ENCODE measurements around the gene PSMC2. TPM values are rescaled to one million over a fixed set of nuclear protein-coding genes. Genes with fewer than 3 reads are reported as not detected.

The PSMC2 gene
- total RNA-seq, 1 experiment from 2014 or later, result 237 TPM

DNA sequence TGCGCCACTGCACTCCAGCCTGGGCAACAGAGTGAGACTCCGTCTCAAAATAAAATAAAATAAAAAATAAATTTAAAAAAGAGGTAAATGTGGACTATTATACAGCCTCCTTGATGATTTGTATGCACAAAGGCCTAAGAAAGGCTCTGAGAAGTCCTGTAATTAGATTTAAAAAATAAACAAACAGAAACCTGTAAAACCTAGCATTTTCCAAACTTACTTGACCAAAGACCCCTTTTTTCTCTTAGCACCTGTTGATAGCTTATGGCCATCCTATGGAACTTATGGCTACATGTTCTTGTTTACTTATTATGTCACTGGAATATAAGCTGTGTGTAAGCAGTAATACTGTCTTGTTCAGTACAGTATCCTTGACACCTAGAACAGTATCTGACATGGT, 8.6 kb upstream of the PSMC2 start:
- no peaks in the 10 kb centered on the region for H3F3A ChIP-seq (ENCODE audit: low read length, unreplicated experiment)
- peaks cover 13% of the 10 kb centered on the region; the same call in 1 of the 2 replicates for H4K20me1 ChIP-seq (ENCODE audit: low read length)
- no peak overlapping the region for H3K9ac ChIP-seq (ENCODE audit: low read length)
- intact Hi-C loops (cut with micrococcal nuclease), result no loop called here
- no peaks in the 10 kb centered on the region for H3K9me3 ChIP-seq (ENCODE audit: low read length)
- no peak for DNase-seq
- H3K27me3 ChIP-seq (ENCODE audit: low read length), result no peaks in the 10 kb centered on the region
- TF ChIP-seq, protein P1, sequence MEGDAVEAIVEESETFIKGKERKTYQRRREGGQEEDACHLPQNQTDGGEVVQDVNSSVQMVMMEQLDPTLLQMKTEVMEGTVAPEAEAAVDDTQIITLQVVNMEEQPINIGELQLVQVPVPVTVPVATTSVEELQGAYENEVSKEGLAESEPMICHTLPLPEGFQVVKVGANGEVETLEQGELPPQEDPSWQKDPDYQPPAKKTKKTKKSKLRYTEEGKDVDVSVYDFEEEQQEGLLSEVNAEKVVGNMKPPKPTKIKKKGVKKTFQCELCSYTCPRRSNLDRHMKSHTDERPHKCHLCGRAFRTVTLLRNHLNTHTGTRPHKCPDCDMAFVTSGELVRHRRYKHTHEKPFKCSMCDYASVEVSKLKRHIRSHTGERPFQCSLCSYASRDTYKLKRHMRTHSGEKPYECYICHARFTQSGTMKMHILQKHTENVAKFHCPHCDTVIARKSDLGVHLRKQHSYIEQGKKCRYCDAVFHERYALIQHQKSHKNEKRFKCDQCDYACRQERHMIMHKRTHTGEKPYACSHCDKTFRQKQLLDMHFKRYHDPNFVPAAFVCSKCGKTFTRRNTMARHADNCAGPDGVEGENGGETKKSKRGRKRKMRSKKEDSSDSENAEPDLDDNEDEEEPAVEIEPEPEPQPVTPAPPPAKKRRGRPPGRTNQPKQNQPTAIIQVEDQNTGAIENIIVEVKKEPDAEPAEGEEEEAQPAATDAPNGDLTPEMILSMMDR (conservative IDR thresholded peaks at IDR 0.05; ENCODE audit: low read depth, low read length), result no peak
- POLR2A ChIA-PET (ENCODE audit: unreplicated experiment), result no interaction called here
- BruUV-seq (replicated peaks), result no TSS peak
- H3K4me3 ChIP-seq (ENCODE audit: low read length), result no peak overlapping the region
- H3K27ac ChIP-seq (ENCODE audit: low read length), result no peak overlapping the region
- H3K9me2 ChIP-seq (replicated peaks; ENCODE audit: low read length), result no peaks in the 10 kb centered on the region
- ATAC-seq, result no peak
- peaks cover 37% of the 10 kb centered on the region for H3K36me3 ChIP-seq (ENCODE audit: low read depth, low read length)
- CTCF ChIA-PET, result no interaction called here
- H3K4me1 ChIP-seq (ENCODE audit: insufficient read depth, low read length), result 0 out of 2 replicates have a peak, but pooled peaks cover 5% of the 10 kb centered on the region
- H3K79me2 ChIP-seq (ENCODE audit: low read length), result peaks cover 68% of the 10 kb centered on the region
- no peak overlapping the region for H2AFZ ChIP-seq (ENCODE audit: low read length)
- H3K4me2 ChIP-seq (ENCODE audit: low read length), result no peak overlapping the region

DNA sequence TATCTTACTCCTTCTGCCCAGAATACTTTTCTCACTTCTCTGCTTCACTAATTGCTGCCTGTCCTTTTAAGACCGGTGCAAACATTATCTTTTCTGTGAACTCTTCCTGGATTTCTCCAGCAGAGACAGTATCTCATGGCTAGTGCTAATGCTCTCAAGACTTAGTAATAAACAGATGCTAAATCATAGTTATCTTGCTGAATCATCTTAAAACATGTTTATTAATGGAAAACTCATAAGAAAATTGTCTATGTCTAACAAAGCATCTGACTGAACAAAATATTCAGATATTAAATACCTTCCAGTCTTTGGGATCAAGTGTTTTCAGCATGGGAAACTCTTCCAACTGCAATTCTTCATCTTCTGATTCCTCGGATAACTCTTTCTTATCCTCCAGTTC, 6.0 kb upstream of the PSMC2 start:
- DNase-seq (no peak), ATAC-seq (no peak)
- Histone ChIP-seq H3K79me2 (ENCODE audit: low read length) (peaks cover 78% of the 10 kb centered on the region), H3K9me2 (replicated peaks; ENCODE audit: low read length) (no peaks in the 10 kb centered on the region), H2AFZ (ENCODE audit: low read length) (no peak overlapping the region), H3K4me1 (ENCODE audit: insufficient read depth, low read length) (0 out of 2 replicates have a peak, but pooled peaks cover 5% of the 10 kb centered on the region), H3K4me2 (ENCODE audit: low read length) (0 out of 2 replicates have a peak overlapping the region, but pooled peaks have one; percentile 12), H4K20me1 (ENCODE audit: low read length) (peaks cover 13% of the 10 kb centered on the region; the same call in 1 of the 2 replicates), H3K27ac (ENCODE audit: low read length) (no peak overlapping the region), H3K4me3 (ENCODE audit: low read length) (no peak overlapping the region), H3K9me3 (ENCODE audit: low read length) (no peaks in the 10 kb centered on the region), H3K27me3 (ENCODE audit: low read length) (no peaks in the 10 kb centered on the region), H3K36me3 (ENCODE audit: low read depth, low read length) (peaks cover 35% of the 10 kb centered on the region), H3F3A (ENCODE audit: low read length, unreplicated experiment) (no peaks in the 10 kb centered on the region), H3K9ac (ENCODE audit: low read length) (no peak overlapping the region)
- no TSS peak for BruUV-seq (replicated peaks)
- ChIA-PET CTCF (no interaction called here), POLR2A (ENCODE audit: unreplicated experiment) (no interaction called here)
- intact Hi-C loops (cut with micrococcal nuclease), result loop anchor here (10.0 kb wide), 1 partner anchor 197 kb away; the partner anchor contains the start of gene NAPEPLD
- TF ChIP-seq, protein P1 (conservative IDR thresholded peaks at IDR 0.05; ENCODE audit: low read depth, low read length), result no peak
- TF ChIP-seq EZH2 (IDR thresholded peaks at IDR 0.05; ENCODE audit: low read length, unreplicated experiment) (no peak), EZH2phosphoT487 (IDR thresholded peaks at IDR 0.05; ENCODE audit: borderline replicate concordance, low read length) (no peak)

DNA sequence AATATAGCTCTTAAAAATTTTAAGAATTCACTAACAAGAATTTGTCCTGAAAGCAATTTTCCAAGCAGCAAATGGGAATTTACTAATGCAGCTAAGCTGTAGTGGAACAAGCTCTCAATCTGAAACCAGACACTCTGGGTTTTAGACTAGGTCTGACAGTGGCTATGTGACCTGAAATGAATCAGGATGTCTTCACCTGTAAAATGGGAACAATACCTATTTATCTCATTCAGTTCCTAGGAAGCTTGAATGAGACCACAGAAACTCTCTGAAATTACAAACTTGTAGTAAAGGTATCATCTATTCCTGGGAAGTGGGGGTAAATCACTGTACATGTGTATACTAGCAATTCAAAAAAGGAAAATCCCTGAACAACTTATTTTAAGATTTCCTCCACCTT, 4.1 kb upstream of the PSMC2 start:
- Histone ChIP-seq H3K9ac (ENCODE audit: low read length) (peak overlapping the region; percentile 97), H3K4me2 (ENCODE audit: low read length) (peak overlapping the region; percentile 88), H3K36me3 (ENCODE audit: low read depth, low read length) (peaks cover 21% of the 10 kb centered on the region; the same call in 1 of the 2 replicates), H3K27ac (ENCODE audit: low read length) (no peak overlapping the region; the same call in 1 of the 2 replicates), H3K9me2 (replicated peaks; ENCODE audit: low read length) (no peaks in the 10 kb centered on the region), H3F3A (ENCODE audit: low read length, unreplicated experiment) (no peaks in the 10 kb centered on the region), H4K20me1 (ENCODE audit: low read length) (peaks cover 13% of the 10 kb centered on the region; the same call in 1 of the 2 replicates), H3K27me3 (ENCODE audit: low read length) (no peaks in the 10 kb centered on the region), H3K9me3 (ENCODE audit: low read length) (no peaks in the 10 kb centered on the region), H2AFZ (ENCODE audit: low read length) (no peak overlapping the region), H3K4me1 (ENCODE audit: insufficient read depth, low read length) (peaks cover 12% of the 10 kb centered on the region), H3K79me2 (ENCODE audit: low read length) (peaks cover 81% of the 10 kb centered on the region), H3K4me3 (ENCODE audit: low read length) (peak overlapping the region; percentile 88)
- ChIA-PET CTCF (no interaction called here), POLR2A (ENCODE audit: unreplicated experiment) (no interaction called here)
- intact Hi-C loops (cut with micrococcal nuclease), result loop anchor here (10.0 kb wide), 1 partner anchor 199 kb away; the partner anchor contains the start of gene NAPEPLD
- ATAC-seq, result no peak
- TF ChIP-seq EZH2phosphoT487 (IDR thresholded peaks at IDR 0.05; ENCODE audit: borderline replicate concordance, low read length) (no peak), EZH2 (IDR thresholded peaks at IDR 0.05; ENCODE audit: low read length, unreplicated experiment) (no peak)
- TF ChIP-seq, protein P1 (conservative IDR thresholded peaks at IDR 0.05; ENCODE audit: low read depth, low read length), result no peak
- no TSS peak for BruUV-seq (replicated peaks)
- peak; percentile 17 for DNase-seq
